Nephron (organoid): ENCODE measurements around the gene CTNNBL1.

Source experiments
- H3K27ac Mint-ChIP-seq, 3 experiments: 2 replicates each; pipeline ENCODE4 v1.8.0; 2020; ENCODE audit warnings: mixed read lengths in 3 of 3, mild to moderate bottlenecking in 2 of 3, moderate library complexity in 1 of 3
- H3K27me3 Mint-ChIP-seq: 2 replicates; pipeline ENCODE4 v1.8.0; 2021; ENCODE audit warnings: low read depth, mild to moderate bottlenecking, moderate library complexity, mixed read lengths
- H3K36me3 Mint-ChIP-seq: 2 replicates; pipeline ENCODE4 v1.8.0; 2020; ENCODE audit warnings: low read depth, mixed read lengths
- H3K4me1 Mint-ChIP-seq: 2 replicates; pipeline ENCODE4 v1.8.0; 2020; ENCODE audit warnings: mixed read lengths
- H3K4me3 Mint-ChIP-seq, 3 experiments: 2 replicates each; pipeline ENCODE4 v1.8.0; 2020; ENCODE audit warnings: mild to moderate bottlenecking in 3 of 3, mixed read lengths in 3 of 3, moderate library complexity in 2 of 3
- H3K9me3 Mint-ChIP-seq: 2 replicates; pipeline ENCODE4 v1.8.0; 2020; ENCODE audit warnings: mixed read lengths
- TF ChIP-seq, protein P1 (sequence below), 3 experiments: fragments of 200-600 bp; sonication (generic); IDR thresholded peaks; one replicate each; pipeline ENCODE4 v1.5.0; 2021; ENCODE audit warnings: antibody characterized with exemption in 3 of 3; ENCODE audit not compliant: unreplicated experiment in 3 of 3

CTNNBL1 gene

GRCh38 chr20:37920679-37921322, 227.0 kb downstream of the CTNNBL1 start:
- Mint-ChIP-seq H3K4me1 (peaks cover 45% of the 10 kb centered on the region), H3K9me3 (no peaks in the 10 kb centered on the region), H3K27me3 (no peaks in the 10 kb centered on the region), H3K4me3 (peak overlapping the region in 1 of 3 experiments; percentile 60), H3K27ac (peak overlapping the region; percentile 26 to 87 (median 50)), H3K36me3 (no peaks in the 10 kb centered on the region)
- TF ChIP-seq, protein P1, sequence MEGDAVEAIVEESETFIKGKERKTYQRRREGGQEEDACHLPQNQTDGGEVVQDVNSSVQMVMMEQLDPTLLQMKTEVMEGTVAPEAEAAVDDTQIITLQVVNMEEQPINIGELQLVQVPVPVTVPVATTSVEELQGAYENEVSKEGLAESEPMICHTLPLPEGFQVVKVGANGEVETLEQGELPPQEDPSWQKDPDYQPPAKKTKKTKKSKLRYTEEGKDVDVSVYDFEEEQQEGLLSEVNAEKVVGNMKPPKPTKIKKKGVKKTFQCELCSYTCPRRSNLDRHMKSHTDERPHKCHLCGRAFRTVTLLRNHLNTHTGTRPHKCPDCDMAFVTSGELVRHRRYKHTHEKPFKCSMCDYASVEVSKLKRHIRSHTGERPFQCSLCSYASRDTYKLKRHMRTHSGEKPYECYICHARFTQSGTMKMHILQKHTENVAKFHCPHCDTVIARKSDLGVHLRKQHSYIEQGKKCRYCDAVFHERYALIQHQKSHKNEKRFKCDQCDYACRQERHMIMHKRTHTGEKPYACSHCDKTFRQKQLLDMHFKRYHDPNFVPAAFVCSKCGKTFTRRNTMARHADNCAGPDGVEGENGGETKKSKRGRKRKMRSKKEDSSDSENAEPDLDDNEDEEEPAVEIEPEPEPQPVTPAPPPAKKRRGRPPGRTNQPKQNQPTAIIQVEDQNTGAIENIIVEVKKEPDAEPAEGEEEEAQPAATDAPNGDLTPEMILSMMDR (IDR thresholded peaks at IDR 0.05; ENCODE audit: unreplicated experiment in 3 of 3) = no peak

DNA sequence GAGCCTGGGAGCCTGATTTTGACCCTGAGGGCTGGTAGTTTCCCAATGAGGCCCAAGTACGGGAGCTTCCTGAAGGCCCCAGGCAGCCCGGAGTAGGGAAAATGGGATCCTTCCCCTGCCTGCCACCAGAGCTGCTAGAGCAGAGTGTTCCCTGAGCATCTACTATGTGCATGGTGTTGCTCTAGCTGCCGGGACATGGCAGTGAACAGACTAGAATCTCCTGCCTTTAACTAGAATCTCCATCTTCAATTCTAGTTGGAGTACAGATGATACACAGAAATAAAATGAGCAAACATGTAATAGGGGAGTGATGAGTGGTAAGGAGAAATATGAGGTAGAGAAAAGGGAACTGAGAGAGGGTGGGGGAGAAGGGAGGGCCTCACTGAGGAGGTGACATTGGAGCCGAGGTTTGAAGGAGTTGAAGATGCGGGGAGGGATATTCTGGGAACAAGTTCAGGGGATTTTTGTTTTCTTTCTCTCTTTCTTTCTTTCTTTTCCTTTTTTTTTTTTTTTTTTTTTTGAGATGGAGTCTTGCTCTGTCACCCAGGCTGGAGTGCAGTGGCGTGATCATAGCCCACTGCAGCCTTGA, 227.6 kb downstream of the CTNNBL1 start:
- no peaks in the 10 kb centered on the region for H3K27me3 Mint-ChIP-seq
- H3K36me3 Mint-ChIP-seq = no peaks in the 10 kb centered on the region
- TF ChIP-seq, protein P1 (IDR thresholded peaks at IDR 0.05; ENCODE audit: unreplicated experiment in 3 of 3) = no peak
- H3K27ac Mint-ChIP-seq = no peak overlapping the region
- H3K9me3 Mint-ChIP-seq = no peaks in the 10 kb centered on the region
- peaks cover 38% of the 10 kb centered on the region for H3K4me1 Mint-ChIP-seq
- no peak overlapping the region for H3K4me3 Mint-ChIP-seq
